HG03571 (cell line): ENCODE results near the gene CFAP54.

ENCODE experiments used
- ATAC-seq: cut with Tn5 transposase; IDR thresholded peaks from one replicate; pipeline ENCODE4 v1.9.1; 2021; ENCODE audit not compliant: unreplicated experiment

The CFAP54 gene

GRCh38 chr12:96821592-96821991 lies 332.2 kb downstream of the CFAP54 start:
- no peak for ATAC-seq

DNA sequence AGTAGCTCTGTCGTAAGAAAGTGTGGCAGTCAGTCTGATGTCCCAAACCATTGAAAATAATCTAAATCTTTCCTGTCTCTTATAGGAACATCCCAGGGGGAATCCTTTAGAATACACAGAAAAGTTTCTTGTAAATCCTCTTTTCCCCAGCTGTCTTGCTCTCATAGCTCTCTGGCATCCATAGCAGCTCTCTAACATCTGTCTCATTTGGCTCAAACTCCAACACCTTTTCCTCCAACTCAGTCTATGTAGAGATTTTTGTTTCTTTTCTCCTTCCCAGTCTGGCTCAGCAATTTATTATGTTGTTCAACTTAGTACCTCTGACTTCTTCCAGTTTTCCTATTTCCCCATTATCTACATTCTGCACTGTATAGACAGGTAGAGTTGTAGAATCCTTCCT lies 333.3 kb downstream of the CFAP54 start:
- no peak for ATAC-seq

GRCh38 chr12:96824074-96824837 lies 334.9 kb downstream of the CFAP54 start:
- no peak for ATAC-seq

GRCh38 chr12:96824838-96825236 lies 335.5 kb downstream of the CFAP54 start:
- ATAC-seq: no peak

DNA sequence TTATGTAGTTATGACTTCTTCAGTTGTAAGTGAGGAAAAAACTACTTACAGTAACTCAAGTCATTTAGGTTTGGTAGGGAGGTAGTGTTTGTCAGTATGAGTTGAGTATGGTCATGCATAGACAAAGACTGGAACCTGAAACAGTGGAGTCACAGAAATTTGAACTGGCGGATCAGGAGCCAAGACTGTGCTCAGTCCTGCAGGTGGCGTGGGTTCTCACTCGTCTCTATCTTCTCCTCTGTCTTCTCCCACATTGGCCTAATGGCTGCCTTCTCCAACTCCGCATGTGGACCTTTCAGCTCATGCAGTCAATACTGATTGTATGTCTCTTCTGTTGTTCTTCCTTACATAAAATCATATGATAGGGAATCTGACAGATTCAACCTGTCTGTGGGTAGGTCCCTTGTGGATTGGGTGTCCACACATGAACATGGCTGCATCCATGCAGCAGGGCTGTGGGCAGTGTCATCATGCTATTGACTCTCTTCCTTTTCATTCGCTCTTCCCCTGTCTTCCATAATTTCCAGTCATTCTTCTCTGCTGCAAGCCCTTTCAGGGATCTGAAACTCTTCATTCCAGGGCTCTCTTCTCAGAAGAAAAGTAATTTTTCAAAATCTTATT lies 338.9 kb downstream of the CFAP54 start:
- no peak for ATAC-seq

GRCh38 chr12:96829354-96829753 lies 340.0 kb downstream of the CFAP54 start:
- ATAC-seq: no peak

- ATAC-seq: no peak
These were observed 342.0 kb downstream of the CFAP54 start for GRCh38 chr12:96831346-96831745.

DNA sequence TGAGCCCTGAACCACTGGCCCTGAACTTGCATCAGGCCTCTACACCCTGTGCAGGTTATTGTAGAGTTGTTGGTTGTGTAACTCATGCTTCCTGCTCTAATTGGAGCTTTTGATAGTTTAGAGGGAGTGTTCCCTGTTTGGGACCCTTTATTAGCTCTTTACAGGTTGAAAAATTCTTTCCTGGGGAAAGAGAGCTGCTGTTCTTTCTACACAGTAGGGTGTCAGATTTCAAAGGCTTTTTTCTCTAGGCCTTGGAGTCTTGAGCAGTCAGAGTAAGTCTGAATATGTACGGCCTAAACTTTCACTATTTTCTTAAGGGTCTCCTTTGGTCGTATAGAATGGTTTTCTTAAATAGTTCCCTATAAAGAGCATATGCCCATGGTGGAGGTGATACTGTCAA lies 356.9 kb downstream of the CFAP54 start:
- ATAC-seq: no peak

DNA sequence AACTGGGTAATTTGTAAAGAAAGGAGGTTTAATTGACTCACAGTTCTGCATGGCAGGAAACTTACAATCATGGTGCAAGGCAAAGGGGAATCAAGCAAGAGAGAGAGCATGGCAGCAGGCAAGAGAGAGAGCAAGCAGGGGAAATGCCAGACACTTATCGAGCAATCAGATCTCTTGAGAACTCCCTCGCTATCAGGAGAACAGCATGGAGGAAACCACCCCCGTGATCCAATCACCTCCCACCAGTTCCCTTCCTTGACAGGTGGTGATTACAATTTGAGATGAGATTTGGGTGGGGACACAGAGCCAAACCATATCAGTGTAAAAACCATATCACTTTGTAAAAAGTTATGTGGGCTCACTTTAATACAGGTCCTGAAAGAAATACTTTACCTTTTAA lies 361.3 kb downstream of the CFAP54 start:
- ATAC-seq: no peak

DNA sequence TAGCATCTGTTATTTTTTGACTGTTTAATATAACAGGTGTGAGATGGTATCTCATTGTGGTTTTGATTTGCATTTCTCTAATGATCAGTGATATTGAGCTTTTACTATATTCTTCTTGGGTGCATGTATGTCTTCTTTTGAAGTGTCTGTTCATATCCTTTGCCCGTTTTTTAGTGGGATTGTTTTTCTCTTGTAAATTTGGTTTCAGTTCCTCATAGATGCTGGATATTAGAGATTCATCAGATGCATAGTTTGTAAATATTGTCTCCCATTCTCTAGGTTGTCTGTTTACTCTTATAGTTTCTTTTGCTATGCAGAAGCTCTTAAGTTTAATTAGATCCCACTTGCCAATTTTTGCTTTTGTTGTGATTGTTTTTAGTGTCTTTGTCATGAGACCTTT lies 368.8 kb downstream of the CFAP54 start:
- ATAC-seq: no peak

- ATAC-seq: no peak
These were observed 372.3 kb downstream of the CFAP54 start for GRCh38 chr12:96861656-96862055.

DNA sequence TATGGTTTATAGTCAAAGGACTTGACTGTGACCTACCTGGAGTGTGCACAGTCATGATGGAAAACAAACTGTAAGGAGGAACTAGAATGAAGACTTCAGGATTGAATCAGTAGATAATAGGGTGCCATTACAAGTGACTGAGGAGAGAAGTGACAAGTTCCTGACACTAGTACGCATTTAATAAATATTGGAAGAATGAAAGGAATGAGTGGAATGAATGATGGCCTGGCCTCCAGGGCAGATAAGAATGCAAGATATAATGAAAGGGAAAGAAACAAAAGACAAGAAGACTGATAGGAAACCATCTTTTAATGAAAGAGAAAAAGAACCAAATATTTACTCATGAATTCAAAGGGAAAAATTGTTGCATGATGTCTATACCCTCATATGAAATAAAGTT lies 372.9 kb downstream of the CFAP54 start:
- no peak for ATAC-seq

GRCh38 chr12:96864335-96864734 lies 375.0 kb downstream of the CFAP54 start:
- ATAC-seq: no peak

- ATAC-seq: no peak
These were observed 377.6 kb downstream of the CFAP54 start for GRCh38 chr12:96866801-96867590.

- no peak for ATAC-seq
These were observed 381.6 kb downstream of the CFAP54 start for GRCh38 chr12:96870946-96871345.

DNA sequence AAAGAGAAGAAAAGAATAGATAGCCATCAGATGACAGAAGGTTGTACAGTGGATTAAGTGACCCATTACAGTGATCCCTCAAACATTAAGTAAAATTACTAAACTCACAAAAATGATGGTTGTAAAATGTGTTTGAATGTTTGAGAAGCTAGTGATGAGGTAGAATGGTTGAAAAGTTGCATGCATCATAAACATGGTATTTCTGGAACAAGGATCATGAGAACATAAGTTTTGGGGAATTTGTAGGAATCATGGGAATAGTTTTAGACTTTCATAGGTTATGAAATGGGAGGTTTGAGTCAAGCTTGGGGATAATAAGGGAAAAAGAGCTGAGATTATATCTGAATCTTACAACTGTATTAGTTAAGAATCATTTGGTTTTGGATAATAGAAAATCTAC lies 383.6 kb downstream of the CFAP54 start:
- no peak for ATAC-seq

GRCh38 chr12:96874211-96874610 lies 384.8 kb downstream of the CFAP54 start:
- no peak for ATAC-seq

DNA sequence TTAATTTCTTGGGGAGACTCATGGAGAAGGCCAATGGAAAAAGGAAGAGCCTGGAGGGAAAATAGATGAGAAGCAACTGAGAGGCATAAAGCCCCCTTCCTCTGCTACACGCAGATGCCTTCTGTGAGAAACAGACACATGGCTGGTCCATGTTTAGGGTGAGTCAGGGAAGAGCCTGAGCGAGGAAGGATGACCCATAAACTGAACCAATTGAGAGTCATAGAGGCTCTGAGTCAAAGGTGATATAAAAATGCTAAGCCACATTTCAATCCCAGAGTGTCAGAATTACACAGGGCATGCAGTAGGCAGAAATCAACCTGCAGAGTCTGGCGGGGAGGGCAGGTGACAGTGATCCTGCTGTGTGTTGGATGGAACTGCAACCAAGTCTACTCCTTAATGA lies 387.6 kb downstream of the CFAP54 start:
- ATAC-seq: no peak

DNA sequence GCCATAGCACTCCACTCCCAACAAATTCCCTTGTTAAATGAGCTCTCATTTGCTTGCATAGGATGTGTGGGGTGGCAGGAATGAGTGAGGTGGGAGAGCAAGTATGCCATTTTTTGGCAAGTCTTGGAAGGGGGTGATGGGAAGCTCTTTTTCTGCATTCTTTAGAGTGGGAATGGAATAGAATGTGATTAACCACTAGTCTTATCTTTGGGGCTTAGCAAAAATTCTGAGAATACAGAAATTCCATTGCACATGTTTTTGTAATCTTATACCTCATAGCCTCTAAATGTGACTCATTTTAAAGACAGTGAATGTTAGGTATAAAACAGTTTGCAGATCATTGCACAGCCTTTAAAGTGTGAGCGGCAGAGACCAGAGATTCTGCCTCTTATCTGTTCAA lies 389.3 kb downstream of the CFAP54 start:
- ATAC-seq: no peak

GRCh38 chr12:96879301-96879700 lies 389.9 kb downstream of the CFAP54 start:
- ATAC-seq: no peak

GRCh38 chr12:96880220-96880619 lies 390.8 kb downstream of the CFAP54 start:
- no peak for ATAC-seq

DNA sequence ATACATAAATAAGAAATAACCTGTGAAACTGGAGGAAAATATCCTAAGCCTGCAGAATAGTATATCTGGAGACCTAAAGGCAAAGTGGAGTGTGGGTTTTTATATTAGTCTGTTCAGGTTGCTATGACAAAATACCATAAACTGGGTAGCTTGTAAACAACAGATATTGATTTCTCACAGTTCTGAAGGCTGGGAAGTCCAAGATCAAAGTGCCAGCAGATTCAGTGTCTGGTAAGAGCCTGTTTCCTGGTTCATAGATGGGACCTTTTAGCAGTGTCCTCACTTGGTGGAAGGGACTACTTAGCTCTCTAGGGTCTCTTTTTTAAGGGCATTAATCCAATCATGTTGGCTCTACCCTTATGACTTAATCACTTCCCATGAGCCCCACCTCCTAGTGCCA lies 392.2 kb downstream of the CFAP54 start:
- ATAC-seq: no peak
